Measurements from ENCODE around the gene FOXO3. TPM values are rescaled to one million over a fixed set of nuclear protein-coding genes. Genes with fewer than 3 reads are reported as not detected.
"Not testable (repeated sequence)": the region's sequence is repeated elsewhere in the genome, so short reads cannot be mapped to it uniquely, and the experiment has no call there.

Gene FOXO3
- total and polyA plus RNA-seq, 2 experiments from 2014 or later = 20.2 to 20.8 TPM

DNA sequence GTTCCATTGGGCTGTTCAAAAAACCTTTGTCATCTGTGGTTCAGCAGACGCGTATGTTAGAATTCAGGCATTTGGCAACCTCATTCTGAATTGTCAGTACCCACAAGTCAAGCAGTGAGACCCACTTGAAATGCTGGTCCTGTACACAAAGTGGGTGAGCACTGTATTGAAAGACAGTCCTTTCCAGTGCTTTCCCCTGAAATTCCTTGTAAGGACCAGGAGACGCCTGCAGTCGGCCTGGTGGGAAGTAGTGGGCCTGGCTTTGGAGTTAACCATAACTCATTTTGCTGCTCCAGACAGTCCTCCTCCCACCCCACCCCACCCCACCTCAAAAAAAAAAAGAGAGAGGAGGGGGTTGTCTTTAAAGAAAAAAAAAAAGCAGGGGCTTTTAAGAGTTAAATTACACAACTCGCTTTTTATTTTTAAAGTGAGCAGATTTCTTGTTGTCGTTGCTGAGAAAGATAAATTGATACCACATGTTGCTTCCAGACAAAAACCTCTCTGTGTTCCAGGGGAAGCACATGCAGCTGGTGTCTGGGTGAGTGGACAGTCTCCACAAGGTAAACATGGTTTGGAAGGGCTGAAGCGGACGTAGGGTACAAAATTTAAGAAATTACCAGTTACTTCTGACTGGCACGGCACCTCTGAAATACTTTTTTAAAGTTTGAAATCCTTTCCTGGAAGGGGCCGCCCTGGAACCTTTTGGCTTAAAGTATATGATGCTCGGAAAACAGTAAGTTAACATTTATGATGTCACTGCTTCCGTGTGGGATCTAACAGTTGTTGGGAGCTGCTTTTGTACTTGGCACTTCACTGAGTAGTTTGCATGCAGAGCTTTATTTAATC, 95.3 kb downstream of the FOXO3 start:
- TF ChIP-seq, protein P1, sequence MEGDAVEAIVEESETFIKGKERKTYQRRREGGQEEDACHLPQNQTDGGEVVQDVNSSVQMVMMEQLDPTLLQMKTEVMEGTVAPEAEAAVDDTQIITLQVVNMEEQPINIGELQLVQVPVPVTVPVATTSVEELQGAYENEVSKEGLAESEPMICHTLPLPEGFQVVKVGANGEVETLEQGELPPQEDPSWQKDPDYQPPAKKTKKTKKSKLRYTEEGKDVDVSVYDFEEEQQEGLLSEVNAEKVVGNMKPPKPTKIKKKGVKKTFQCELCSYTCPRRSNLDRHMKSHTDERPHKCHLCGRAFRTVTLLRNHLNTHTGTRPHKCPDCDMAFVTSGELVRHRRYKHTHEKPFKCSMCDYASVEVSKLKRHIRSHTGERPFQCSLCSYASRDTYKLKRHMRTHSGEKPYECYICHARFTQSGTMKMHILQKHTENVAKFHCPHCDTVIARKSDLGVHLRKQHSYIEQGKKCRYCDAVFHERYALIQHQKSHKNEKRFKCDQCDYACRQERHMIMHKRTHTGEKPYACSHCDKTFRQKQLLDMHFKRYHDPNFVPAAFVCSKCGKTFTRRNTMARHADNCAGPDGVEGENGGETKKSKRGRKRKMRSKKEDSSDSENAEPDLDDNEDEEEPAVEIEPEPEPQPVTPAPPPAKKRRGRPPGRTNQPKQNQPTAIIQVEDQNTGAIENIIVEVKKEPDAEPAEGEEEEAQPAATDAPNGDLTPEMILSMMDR (IDR thresholded peaks at IDR 0.05; ENCODE audit: low read depth, low read length) = no peak
- H3K9me3 ChIP-seq (ENCODE audit: low read depth) = no peaks in the 10 kb centered on the region
- no peak overlapping the region for H3K27ac ChIP-seq
- DNase-seq (ENCODE audit: low read depth in 1 of 2, low spot score in 1 of 2) = peak in 1 of 2 donors; percentile 90
- no peak overlapping the region for H3K4me3 ChIP-seq
- H3K4me1 ChIP-seq (ENCODE audit: low read depth) = no peaks in the 10 kb centered on the region
- H3K27me3 ChIP-seq = no peaks in the 10 kb centered on the region
- no peaks in the 10 kb centered on the region for H3K36me3 ChIP-seq

DNA sequence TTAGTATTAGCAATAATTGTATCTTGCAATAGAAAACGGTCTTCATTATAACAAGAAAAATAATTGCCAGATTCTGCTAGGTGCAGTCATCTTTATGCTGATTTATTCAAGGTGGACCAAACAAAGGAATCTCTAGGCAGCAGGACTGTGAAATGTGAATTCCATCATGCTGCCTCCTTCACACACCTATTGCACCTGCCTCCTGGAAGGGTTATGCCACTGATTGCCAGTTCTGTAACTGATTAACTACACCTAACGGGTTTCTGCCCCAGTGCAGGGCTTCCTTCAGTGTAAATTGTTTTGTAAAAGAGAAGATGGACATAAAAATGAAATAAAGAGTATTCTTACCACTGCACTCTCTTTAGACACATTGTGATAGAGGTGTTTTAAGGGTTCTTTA, 96.1 kb downstream of the FOXO3 start:
- no peak overlapping the region for H3K27ac ChIP-seq
- no peaks in the 10 kb centered on the region for H3K27me3 ChIP-seq
- no peak for DNase-seq (ENCODE audit: low read depth in 1 of 2, low spot score in 1 of 2)
- H3K4me1 ChIP-seq (ENCODE audit: low read depth) = peaks cover 4% of the 10 kb centered on the region
- TF ChIP-seq, protein P1 (IDR thresholded peaks at IDR 0.05; ENCODE audit: low read depth, low read length) = no peak
- H3K9me3 ChIP-seq (ENCODE audit: low read depth) = no peaks in the 10 kb centered on the region
- no peak overlapping the region for H3K4me3 ChIP-seq
- no peaks in the 10 kb centered on the region for H3K36me3 ChIP-seq

GRCh38 chr6:108658174-108658573, 97.5 kb downstream of the FOXO3 start:
- Histone ChIP-seq H3K27me3 (no peaks in the 10 kb centered on the region), H3K36me3 (no peaks in the 10 kb centered on the region), H3K4me1 (ENCODE audit: low read depth) (peaks cover 11% of the 10 kb centered on the region), H3K27ac (no peak overlapping the region), H3K9me3 (ENCODE audit: low read depth) (no peaks in the 10 kb centered on the region), H3K4me3 (no peak overlapping the region)
- DNase-seq (ENCODE audit: low read depth in 1 of 2, low spot score in 1 of 2) = no peak
- TF ChIP-seq, protein P1 (IDR thresholded peaks at IDR 0.05; ENCODE audit: low read depth, low read length) = no peak

- H3K4me3 ChIP-seq; DNase-seq (ENCODE audit: low read depth in 1 of 2, low spot score in 1 of 2); H3K9me3 ChIP-seq (ENCODE audit: low read depth); H3K36me3 ChIP-seq; H3K27me3 ChIP-seq; H3K27ac ChIP-seq: not testable (repeated sequence)
- peaks cover 11% of the 10 kb centered on the region for H3K4me1 ChIP-seq (ENCODE audit: low read depth)
Observed at GRCh38 chr6:108658785-108659184, 98.1 kb downstream of the FOXO3 start.

GRCh38 chr6:108660251-108660650, 99.5 kb downstream of the FOXO3 start:
- Histone ChIP-seq H3K27me3 (no peaks in the 10 kb centered on the region), H3K4me1 (ENCODE audit: low read depth) (peaks cover 11% of the 10 kb centered on the region), H3K9me3 (ENCODE audit: low read depth) (no peaks in the 10 kb centered on the region), H3K36me3 (no peaks in the 10 kb centered on the region), H3K27ac (no peak overlapping the region), H3K4me3 (no peak overlapping the region)
- TF ChIP-seq, protein P1 (IDR thresholded peaks at IDR 0.05; ENCODE audit: low read depth, low read length) = no peak
- DNase-seq (ENCODE audit: low read depth in 1 of 2, low spot score in 1 of 2) = no peak

- Histone ChIP-seq H3K4me3 (no peak overlapping the region), H3K27me3 (no peaks in the 10 kb centered on the region), H3K36me3 (no peaks in the 10 kb centered on the region), H3K4me1 (ENCODE audit: low read depth) (peaks cover 11% of the 10 kb centered on the region), H3K9me3 (ENCODE audit: low read depth) (no peaks in the 10 kb centered on the region), H3K27ac (no peak overlapping the region)
- DNase-seq (ENCODE audit: low read depth in 1 of 2, low spot score in 1 of 2) = peak in 1 of 2 donors; percentile 27
- TF ChIP-seq, protein P1 (IDR thresholded peaks at IDR 0.05; ENCODE audit: low read depth, low read length) = no peak
Observed at GRCh38 chr6:108661430-108661829, 100.7 kb downstream of the FOXO3 start.

Measured in cardiac muscle cell (in vitro differentiated cells and primary cell).